Hepatic stellate cell (primary cell): ENCODE data around the gene LRPAP1.
A peak's percentile ranks its signal among the peaks of the same experiment; 100 is the strongest.

Experiments used
- DNase-seq: peaks from one replicate; pipeline ENCODE4 v3.0.0; 2011; ENCODE audit warnings: low spot score

The LRPAP1 gene

GRCh38 chr4:3500111-3500510, 32.1 kb downstream of the LRPAP1 start:
- no peak for DNase-seq

- no peak for DNase-seq
Measured at GRCh38 chr4:3499710-3500109, 32.5 kb downstream of the LRPAP1 start.

- DNase-seq = no peak
Measured at GRCh38 chr4:3498901-3499510, 33.2 kb downstream of the LRPAP1 start.

GRCh38 chr4:3498407-3498806, 33.8 kb downstream of the LRPAP1 start:
- no peak for DNase-seq

GRCh38 chr4:3497523-3498389, 34.5 kb downstream of the LRPAP1 start:
- DNase-seq = no peak

- no peak for DNase-seq
Measured at GRCh38 chr4:3497095-3497494, 35.1 kb downstream of the LRPAP1 start.

- DNase-seq = no peak
Measured at GRCh38 chr4:3496021-3496420, 36.2 kb downstream of the LRPAP1 start.

GRCh38 chr4:3495204-3495975, 36.8 kb downstream of the LRPAP1 start:
- DNase-seq = no peak

- no peak for DNase-seq
Measured at GRCh38 chr4:3494462-3494871, 37.8 kb downstream of the LRPAP1 start.

GRCh38 chr4:3493720-3494461, 38.3 kb downstream of the LRPAP1 start:
- no peak for DNase-seq

- no peak for DNase-seq
Measured at GRCh38 chr4:3492741-3493719, 39.2 kb downstream of the LRPAP1 start.

GRCh38 chr4:3491681-3492405, 40.4 kb downstream of the LRPAP1 start:
- no peak for DNase-seq

- DNase-seq = peak; percentile 57
Measured at GRCh38 chr4:3489451-3489962, 42.7 kb downstream of the LRPAP1 start.

GRCh38 chr4:3488820-3489219, 43.4 kb downstream of the LRPAP1 start:
- DNase-seq = no peak

- DNase-seq = no peak
Measured at GRCh38 chr4:3487861-3488260, 44.4 kb downstream of the LRPAP1 start.

GRCh38 chr4:3486541-3487540, 45.4 kb downstream of the LRPAP1 start:
- no peak for DNase-seq

GRCh38 chr4:3485886-3486540, 46.2 kb downstream of the LRPAP1 start:
- no peak for DNase-seq
